Choroid plexus epithelial cell (primary cell): Measurements from ENCODE around the gene MCM3.

ENCODE experiments used
- DNase-seq: peaks from one replicate; pipeline ENCODE4 v3.0.0-alpha.2; 2010; ENCODE audit warnings: low read depth
- H3K4me3 ChIP-seq: 2 replicates; pipeline ENCODE4 v1.5.1; 2011; ENCODE audit warnings: low read depth, mild to moderate bottlenecking, control low read depth, low read length, moderate library complexity
- CTCF ChIP-seq: conservative IDR thresholded peaks from 2 replicates; pipeline ENCODE4 v1.5.1; 2011; ENCODE audit warnings: low read depth, mild to moderate bottlenecking, control low read depth, inconsistent platforms, low read length, moderate library complexity

Gene MCM3

GRCh38 chr6:52304983-52305390 lies 20.4 kb upstream of the MCM3 start:
- no peak for TF ChIP-seq CTCF
- no peak overlapping the region for H3K4me3 ChIP-seq
- peak; percentile 64 for DNase-seq

GRCh38 chr6:52303178-52303577 lies 18.6 kb upstream of the MCM3 start:
- DNase-seq: no peak
- no peak for TF ChIP-seq CTCF
- H3K4me3 ChIP-seq: no peak overlapping the region

- DNase-seq: no peak
- TF ChIP-seq CTCF: no peak
- no peak overlapping the region for H3K4me3 ChIP-seq
Measured at GRCh38 chr6:52301326-52301725, 16.8 kb upstream of the MCM3 start.

- H3K4me3 ChIP-seq: no peak overlapping the region
- TF ChIP-seq CTCF: no peak
- no peak for DNase-seq
Measured at GRCh38 chr6:52300489-52300931, 16.0 kb upstream of the MCM3 start.

- no peak for DNase-seq
- no peak overlapping the region for H3K4me3 ChIP-seq
- TF ChIP-seq CTCF: no peak
Measured at GRCh38 chr6:52299653-52300052, 15.1 kb upstream of the MCM3 start.

GRCh38 chr6:52297433-52297832 lies 12.9 kb upstream of the MCM3 start:
- no peak for TF ChIP-seq CTCF
- DNase-seq: no peak
- H3K4me3 ChIP-seq: no peak overlapping the region

GRCh38 chr6:52293067-52293466 lies 8.5 kb upstream of the MCM3 start:
- no peak overlapping the region for H3K4me3 ChIP-seq
- no peak for DNase-seq
- TF ChIP-seq CTCF: no peak
